ENCODE data around the gene PPP1R3E.

The PPP1R3E gene, protein sequence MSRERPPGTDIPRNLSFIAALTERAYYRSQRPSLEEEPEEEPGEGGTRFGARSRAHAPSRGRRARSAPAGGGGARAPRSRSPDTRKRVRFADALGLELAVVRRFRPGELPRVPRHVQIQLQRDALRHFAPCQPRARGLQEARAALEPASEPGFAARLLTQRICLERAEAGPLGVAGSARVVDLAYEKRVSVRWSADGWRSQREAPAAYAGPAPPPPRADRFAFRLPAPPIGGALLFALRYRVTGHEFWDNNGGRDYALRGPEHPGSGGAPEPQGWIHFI

DNA sequence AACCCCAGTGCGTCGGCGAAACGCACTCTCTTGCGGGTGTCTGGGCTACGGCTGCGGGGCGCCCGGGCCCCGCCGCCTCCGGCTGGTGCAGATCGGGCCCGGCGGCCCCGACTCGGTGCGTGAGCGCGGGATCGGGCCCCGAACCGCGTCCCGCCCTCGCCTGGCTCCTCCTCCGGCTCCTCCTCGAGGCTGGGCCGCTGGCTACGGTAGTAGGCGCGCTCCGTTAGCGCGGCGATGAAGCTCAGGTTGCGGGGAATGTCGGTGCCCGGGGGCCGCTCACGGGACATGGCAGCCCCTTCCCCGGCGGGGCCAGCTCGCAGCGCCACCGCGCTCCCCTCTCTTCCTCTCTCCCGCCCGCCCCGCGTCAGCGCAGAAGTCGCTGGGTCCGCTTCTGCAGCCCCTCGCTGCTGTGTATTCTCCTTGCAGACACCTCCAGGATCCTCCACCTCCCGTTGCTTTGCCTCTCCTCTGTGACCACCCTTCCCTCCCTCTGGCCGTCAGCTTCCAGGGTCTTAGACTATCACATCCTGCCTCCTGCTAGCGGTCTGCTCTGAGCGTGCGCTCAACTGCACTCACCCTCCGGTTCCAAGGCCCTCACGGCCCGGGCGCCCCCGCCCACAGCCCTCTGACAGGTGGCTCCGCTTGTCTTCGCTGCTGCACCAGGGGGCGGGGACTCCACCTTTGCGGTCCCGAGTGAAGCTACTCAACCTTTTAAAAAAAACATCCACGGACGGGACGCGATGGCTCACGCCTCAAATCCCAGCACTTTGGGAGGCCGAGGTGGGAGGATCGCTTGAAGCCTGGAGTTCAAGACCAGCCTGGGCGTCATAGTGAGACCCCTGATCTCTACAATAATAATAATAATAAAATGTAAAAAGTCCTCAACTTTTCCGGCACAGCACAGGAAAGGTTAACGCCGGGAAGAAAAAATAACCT is at the start of gene PPP1R3E:
Gene PPP1R3E, minus strand, starts transcription at position 570 of the 936 bp plus-strand sequence. Its CDS starts 283 bp downstream, at position 287.
- in situ Hi-C loops (cut with MboI; ENCODE audit: low pct_unique_long_range_greater_than_20kb, low sequenced_read_pairs, unreplicated experiment) = no loop called here
- TF ChIP-seq, protein P1, sequence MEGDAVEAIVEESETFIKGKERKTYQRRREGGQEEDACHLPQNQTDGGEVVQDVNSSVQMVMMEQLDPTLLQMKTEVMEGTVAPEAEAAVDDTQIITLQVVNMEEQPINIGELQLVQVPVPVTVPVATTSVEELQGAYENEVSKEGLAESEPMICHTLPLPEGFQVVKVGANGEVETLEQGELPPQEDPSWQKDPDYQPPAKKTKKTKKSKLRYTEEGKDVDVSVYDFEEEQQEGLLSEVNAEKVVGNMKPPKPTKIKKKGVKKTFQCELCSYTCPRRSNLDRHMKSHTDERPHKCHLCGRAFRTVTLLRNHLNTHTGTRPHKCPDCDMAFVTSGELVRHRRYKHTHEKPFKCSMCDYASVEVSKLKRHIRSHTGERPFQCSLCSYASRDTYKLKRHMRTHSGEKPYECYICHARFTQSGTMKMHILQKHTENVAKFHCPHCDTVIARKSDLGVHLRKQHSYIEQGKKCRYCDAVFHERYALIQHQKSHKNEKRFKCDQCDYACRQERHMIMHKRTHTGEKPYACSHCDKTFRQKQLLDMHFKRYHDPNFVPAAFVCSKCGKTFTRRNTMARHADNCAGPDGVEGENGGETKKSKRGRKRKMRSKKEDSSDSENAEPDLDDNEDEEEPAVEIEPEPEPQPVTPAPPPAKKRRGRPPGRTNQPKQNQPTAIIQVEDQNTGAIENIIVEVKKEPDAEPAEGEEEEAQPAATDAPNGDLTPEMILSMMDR (IDR thresholded peaks at IDR 0.05; ENCODE audit: extremely low read depth, insufficient read depth, missing control alignments) = no peak
- peak; percentile 82 for DNase-seq (ENCODE audit: low spot score)

DNA sequence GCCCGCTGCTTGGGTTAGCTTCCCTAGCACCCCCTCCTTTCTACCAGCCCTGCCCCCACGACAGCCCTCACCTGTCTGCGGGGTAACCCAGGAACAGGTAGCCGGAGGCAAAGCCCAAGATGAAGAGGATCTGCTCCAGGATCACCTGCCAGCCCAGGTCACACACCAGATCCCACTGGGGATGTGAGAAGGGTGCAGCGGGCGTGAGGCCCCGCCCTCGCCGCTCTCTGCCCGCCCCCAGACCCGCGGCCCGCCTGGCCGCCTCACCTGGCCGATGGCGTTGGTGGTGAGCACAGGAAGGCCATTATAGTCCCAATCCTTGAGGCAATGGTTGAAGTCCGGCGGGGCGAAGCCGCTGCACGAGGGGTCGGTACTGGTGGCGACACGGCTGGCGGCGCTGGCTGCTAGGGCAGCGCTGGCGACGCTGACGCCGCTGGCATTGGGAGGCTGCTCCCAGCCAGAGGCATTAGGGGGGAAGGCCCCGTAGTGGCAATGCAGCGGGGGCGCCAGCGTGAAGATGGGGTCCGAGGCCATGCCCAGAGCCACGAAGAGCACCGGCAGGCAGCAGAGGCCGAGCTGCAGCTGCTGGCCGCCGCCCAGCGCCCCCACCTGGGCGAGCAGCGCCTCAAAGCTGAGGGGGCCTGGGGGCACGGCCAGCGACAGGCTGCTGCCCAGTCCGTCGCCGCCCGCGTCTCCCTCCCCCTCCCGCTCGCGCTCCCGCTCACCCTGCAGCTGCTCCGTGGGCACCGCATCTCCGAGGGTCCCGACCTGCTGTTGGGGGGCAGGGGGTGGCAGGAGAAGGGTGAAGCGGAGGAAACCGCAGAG is 49.2 kb upstream of the PPP1R3E start:
- TF ChIP-seq, protein P1 (IDR thresholded peaks at IDR 0.05; ENCODE audit: extremely low read depth, insufficient read depth, missing control alignments) = no peak
- in situ Hi-C loops (cut with MboI; ENCODE audit: low pct_unique_long_range_greater_than_20kb, low sequenced_read_pairs, unreplicated experiment) = no loop called here
- DNase-seq (ENCODE audit: low spot score) = no peak

DNA sequence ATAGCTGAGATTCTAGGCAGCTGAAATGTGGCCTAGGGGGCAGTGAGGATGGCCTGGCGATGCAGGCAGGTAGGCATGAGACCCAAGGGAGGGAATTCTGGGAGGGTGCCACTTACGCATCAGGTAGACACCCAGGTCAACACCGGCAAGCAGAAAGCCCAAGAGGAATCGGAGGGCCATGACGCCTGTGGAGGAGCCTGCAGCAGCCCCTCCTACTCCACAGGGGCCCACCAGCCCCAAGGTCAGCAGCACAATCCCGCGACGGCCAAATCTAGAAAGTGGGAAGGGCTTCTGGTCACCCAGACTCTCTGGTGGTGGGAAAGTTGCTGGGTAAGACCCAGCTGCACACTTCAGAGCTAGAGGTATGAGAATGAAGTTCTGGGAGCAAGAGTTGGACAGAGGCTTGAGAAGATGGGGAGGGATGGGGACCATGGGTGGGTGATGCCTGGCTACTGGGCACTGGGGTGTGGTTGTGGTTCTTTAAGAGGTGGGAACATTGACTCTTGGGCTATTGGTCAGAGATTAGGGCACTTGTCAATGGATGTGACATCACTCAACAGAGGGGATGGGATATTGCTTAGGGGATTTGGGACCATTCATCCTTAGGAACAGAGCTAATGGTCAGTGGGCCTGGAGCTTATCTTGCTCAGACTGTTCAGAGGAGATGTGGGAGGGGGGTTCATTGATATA is 46.6 kb upstream of the PPP1R3E start:
- TF ChIP-seq, protein P1 (IDR thresholded peaks at IDR 0.05; ENCODE audit: extremely low read depth, insufficient read depth, missing control alignments) = no peak
- no peak for DNase-seq (ENCODE audit: low spot score)
- in situ Hi-C loops (cut with MboI; ENCODE audit: low pct_unique_long_range_greater_than_20kb, low sequenced_read_pairs, unreplicated experiment) = no loop called here

DNA sequence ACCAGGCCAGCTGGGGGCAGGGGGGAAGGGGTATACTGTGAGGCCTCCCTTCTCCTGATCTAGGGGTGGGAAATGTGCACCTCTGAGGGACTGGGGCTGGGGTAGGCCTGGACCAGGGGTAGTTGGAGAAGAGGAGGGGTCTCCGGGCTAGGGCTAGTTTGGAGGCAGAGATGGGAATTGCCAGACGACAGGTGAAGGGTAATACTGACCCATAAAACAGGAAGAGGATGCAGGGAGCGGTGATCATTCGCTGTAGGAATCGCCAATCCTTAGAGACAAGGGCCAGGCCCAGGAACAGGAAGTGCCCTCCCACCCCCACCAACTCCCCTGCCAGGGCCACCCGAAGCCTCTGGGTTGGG is 45.6 kb upstream of the PPP1R3E start:
- in situ Hi-C loops (cut with MboI; ENCODE audit: low pct_unique_long_range_greater_than_20kb, low sequenced_read_pairs, unreplicated experiment) = no loop called here
- no peak for DNase-seq (ENCODE audit: low spot score)
- TF ChIP-seq, protein P1 (IDR thresholded peaks at IDR 0.05; ENCODE audit: extremely low read depth, insufficient read depth, missing control alignments) = no peak

DNA sequence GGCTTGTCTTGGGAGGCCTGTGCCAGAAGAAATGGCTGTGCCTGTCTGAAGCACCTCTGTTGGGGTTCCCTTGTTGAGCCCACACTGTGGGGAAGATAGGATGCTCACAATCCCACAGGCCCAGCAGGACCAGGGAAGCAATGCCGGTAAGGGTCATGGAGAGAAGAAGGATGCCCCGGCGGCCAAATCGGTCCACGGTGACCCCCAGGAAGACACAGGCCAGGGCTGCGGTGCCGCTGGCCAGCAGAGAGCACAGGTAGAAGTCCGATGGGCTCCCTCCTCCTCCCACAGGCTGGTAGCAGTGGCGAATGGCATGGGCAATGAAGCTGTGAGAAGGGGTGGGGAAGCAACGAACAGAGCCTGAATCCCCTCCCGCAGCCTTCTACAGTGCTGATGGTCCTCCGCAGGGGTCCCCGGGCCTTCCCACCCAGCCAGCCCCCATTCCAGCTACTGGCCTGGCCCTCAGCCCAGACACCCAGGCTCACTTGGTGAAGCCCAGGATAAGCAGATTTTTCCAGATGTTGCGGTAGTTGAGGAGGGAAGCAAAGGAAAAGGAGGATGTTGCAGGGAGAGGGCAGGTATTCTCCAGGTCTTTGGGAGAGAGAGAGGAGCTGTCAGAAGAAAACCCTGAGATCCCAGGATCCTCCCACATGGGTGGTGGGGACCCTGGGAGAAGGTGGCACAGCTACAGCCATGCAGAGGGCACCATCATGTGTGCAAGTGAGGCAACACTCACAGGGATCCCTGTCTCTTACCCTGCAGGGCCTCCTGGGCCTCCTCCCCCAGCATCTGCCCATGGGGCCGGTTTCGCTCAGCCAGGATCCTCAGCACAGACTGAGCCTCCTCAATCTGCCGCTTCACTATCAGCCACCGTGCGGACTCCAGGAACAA is 45.0 kb upstream of the PPP1R3E start:
- peak; percentile 12 for DNase-seq (ENCODE audit: low spot score)
- TF ChIP-seq, protein P1 (IDR thresholded peaks at IDR 0.05; ENCODE audit: extremely low read depth, insufficient read depth, missing control alignments) = no peak
- in situ Hi-C loops (cut with MboI; ENCODE audit: low pct_unique_long_range_greater_than_20kb, low sequenced_read_pairs, unreplicated experiment) = no loop called here

All from GM13977 (cell line).